ENCODE results near the gene PHLPP1.

The PHLPP1 gene

DNA sequence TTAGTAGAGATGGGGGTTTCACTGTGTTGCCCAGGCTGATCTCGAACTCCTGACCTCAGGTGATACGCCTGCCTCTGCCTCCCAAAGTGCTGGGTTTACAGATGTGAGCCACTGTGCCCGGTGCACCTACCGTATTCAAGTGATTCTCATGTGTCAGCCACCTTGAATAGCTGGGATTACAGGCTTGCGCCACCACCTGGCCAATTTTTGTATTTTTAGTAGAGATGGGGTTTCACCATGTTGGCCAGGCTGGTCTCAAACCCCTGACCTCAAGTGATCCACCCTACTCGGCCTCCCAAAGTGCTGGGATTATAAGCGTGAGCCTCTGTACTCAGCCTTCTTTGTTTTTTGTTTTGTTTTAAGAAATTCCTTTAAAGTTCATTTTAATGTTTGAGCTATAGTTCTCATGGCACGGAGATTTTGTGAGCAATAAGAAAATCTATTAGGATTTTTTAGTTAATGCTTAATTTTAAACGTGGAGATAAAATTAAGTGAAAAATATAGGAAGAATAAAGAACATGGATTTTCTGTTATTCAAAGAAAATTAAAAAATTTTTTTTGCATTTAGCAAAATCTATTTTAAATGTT is 242.6 kb downstream of the PHLPP1 start:
- Mint-ChIP-seq H3K27ac (no peak overlapping the region), H3K9me3 (no peaks in the 10 kb centered on the region), H3K36me3 (ENCODE audit: low read depth) (no peaks in the 10 kb centered on the region), H3K27me3 (ENCODE audit: low read depth) (no peaks in the 10 kb centered on the region), H3K4me1 (ENCODE audit: low read depth) (peaks cover 11% of the 10 kb centered on the region), H3K4me3 (no peak overlapping the region)

DNA sequence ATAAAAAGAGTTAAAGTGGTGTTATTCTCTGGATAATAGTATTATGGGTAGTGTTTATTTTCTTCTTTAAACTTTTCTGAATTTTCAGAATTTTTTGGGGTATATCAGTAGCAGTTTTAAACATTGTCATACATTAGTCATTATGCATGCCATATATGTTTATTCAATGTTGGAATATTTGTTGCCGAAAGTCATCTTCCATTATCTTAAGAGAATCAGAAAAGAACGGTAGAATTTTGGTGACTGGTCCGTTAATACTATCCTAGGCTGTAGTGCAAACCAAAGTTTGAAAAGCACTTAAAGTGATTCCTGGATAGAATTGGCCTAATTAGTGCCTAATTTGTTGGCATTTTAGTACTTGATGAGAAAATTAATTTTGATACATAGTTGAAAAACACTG is 244.1 kb downstream of the PHLPP1 start:
- Mint-ChIP-seq H3K27me3 (ENCODE audit: low read depth) (no peaks in the 10 kb centered on the region), H3K4me1 (ENCODE audit: low read depth) (peaks cover 4% of the 10 kb centered on the region), H3K27ac (no peak overlapping the region), H3K4me3 (no peak overlapping the region), H3K36me3 (ENCODE audit: low read depth) (no peaks in the 10 kb centered on the region), H3K9me3 (no peaks in the 10 kb centered on the region)

DNA sequence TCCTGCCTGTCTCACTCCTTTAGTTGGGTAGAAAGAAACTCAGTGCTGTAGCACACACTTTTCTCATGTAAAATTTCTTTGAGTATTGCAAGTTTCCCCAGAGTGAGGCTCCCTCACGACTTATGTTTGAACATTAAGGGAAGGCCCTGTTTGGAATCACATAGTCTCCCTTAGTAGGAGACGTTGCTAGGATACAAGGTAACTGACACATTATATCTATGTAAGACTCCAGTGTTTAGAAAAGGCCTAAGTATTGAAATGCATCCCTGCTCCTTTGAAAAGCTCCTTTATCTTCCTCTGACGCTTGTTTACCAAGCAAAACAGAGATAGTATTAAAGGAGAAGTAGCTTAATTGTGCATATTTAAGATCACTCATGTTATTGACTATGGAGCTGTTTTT is 248.2 kb downstream of the PHLPP1 start:
- no peak overlapping the region for H3K4me3 Mint-ChIP-seq
- no peaks in the 10 kb centered on the region for H3K9me3 Mint-ChIP-seq
- no peaks in the 10 kb centered on the region for H3K27me3 Mint-ChIP-seq (ENCODE audit: low read depth)

DNA sequence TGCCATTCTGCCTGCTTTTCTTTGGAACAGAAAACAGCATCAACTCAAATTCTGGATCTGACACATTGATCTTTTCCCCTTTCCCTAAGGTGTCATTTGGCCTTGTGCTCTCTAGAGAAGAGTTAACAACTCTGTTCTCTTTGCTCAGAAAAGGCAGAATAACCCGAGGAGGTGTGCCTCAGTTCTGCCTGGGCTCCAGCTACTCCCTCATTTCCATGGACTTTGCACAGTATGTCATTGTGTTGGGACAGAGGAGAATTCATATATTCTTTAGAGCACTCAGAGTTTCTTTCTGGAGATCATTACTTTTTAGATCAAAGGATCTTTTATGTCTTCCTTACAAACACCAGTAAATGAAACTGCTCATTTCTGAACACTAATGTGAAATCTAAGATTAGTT is 249.1 kb downstream of the PHLPP1 start:
- H3K27me3 Mint-ChIP-seq (ENCODE audit: low read depth), result no peaks in the 10 kb centered on the region
- no peak overlapping the region for H3K27ac Mint-ChIP-seq
- no peaks in the 10 kb centered on the region for H3K4me1 Mint-ChIP-seq (ENCODE audit: low read depth)
- H3K36me3 Mint-ChIP-seq (ENCODE audit: low read depth), result no peaks in the 10 kb centered on the region
- H3K9me3 Mint-ChIP-seq, result no peaks in the 10 kb centered on the region
- H3K4me3 Mint-ChIP-seq, result no peak overlapping the region

More for the DNA sequence above, 248.2 kb downstream of the PHLPP1 start:
- H3K4me1 Mint-ChIP-seq (ENCODE audit: low read depth), result no peaks in the 10 kb centered on the region
- H3K36me3 Mint-ChIP-seq (ENCODE audit: low read depth), result no peaks in the 10 kb centered on the region
- no peak overlapping the region for H3K27ac Mint-ChIP-seq

DNA sequence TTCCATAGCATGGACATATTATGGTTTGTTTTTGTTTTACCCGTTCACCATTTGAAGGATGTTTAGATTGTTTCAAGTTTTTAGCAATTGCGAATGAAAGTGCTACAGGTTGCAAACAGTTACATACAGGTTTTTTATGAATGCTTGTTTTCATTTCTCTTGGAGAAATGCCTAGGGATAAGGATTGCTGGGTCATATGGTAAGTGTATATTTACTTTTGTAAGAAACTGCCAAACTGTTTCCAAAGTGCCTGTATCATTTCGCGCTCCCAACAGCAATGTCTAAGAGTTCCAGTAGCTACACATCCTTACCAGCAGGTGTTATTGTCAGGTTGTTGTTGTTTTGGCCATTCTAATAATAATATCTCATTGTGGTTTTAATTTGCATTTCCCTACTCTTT is 251.7 kb downstream of the PHLPP1 start:
- Mint-ChIP-seq H3K27ac (no peak overlapping the region), H3K4me1 (ENCODE audit: low read depth) (no peaks in the 10 kb centered on the region), H3K9me3 (no peaks in the 10 kb centered on the region), H3K27me3 (ENCODE audit: low read depth) (no peaks in the 10 kb centered on the region), H3K4me3 (no peak overlapping the region), H3K36me3 (ENCODE audit: low read depth) (no peaks in the 10 kb centered on the region)

DNA sequence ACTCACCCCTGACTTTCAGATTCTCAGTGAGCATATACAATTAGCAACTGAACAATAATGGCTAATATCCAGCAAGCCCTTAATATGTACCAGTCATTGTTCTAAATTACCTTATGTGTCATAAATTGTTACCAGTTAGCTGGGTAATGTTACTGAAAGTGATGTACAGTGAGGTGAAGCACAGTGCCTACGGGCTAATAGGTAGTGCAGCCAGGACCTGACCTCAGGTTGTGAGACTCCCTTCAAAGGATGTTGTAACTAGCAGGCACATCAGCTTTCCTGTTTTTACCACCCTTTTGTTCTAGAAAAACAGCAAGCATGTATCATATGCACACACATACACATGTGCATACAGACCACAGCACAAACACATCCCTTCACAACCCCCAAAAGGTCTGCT is 258.3 kb downstream of the PHLPP1 start:
- Mint-ChIP-seq H3K4me1 (ENCODE audit: low read depth) (no peaks in the 10 kb centered on the region), H3K27ac (no peak overlapping the region), H3K27me3 (ENCODE audit: low read depth) (no peaks in the 10 kb centered on the region), H3K9me3 (no peaks in the 10 kb centered on the region), H3K36me3 (ENCODE audit: low read depth) (no peaks in the 10 kb centered on the region), H3K4me3 (no peak overlapping the region)

DNA sequence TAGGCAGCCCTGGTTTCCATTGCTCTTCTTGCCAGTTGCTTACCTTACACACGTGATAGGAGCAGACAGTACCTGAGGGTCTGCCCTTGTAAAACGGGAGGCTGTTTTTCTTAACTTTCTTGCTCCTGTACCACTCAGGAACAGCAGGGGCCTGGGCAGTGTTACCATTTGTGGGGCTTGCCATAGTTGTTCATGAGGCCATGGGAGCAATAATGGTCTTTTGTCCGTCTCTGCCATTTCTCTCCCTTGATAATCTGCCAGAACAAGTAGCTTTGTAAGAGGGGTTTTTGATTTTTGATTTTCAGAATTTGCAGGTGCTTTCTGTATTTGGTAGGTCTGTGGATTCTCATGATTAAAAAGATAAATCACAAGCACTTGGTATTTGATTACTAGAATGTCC is 259.0 kb downstream of the PHLPP1 start:
- Mint-ChIP-seq H3K27ac (no peak overlapping the region), H3K36me3 (ENCODE audit: low read depth) (no peaks in the 10 kb centered on the region), H3K4me3 (no peak overlapping the region), H3K4me1 (ENCODE audit: low read depth) (no peaks in the 10 kb centered on the region), H3K9me3 (no peaks in the 10 kb centered on the region), H3K27me3 (ENCODE audit: low read depth) (no peaks in the 10 kb centered on the region)

DNA sequence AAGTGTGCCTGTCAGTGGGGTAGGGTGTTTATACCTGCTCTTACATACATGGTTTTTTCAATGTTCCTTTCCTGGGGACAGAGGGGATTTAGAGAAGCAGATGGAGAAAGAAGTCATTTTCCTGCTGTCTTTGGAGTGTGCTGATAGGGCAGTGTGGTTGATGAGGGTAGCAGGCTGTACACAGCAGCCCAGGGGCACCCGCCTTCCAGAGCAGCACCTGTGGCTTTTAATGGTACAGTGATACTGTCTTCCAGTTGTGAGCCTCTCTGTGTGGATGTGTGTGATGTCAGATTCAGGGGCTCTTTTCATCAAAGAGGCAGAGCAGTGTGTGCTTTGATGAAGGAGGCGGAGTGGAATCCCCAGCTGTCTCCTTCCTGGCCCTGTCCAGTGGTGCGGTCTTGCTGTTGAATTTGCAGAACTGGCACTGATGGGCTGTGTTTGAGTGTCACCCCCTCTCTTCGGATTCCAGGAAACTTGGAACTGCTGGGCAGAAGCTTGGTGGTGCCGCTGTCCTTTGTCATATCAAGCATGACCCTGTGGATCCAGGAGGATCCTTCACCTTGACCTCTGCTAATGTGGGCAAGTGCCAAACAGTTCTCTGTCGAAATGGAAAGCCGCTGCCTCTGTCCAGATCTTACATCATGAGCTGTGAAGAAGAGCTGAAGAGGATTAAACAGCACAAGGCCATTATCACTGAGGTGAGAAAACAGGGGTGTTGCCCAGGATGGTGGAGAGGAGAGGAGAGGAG is 259.8 kb downstream of the PHLPP1 start:
- H3K36me3 Mint-ChIP-seq (ENCODE audit: low read depth), result no peaks in the 10 kb centered on the region
- no peaks in the 10 kb centered on the region for H3K9me3 Mint-ChIP-seq
- no peak overlapping the region for H3K27ac Mint-ChIP-seq

DNA sequence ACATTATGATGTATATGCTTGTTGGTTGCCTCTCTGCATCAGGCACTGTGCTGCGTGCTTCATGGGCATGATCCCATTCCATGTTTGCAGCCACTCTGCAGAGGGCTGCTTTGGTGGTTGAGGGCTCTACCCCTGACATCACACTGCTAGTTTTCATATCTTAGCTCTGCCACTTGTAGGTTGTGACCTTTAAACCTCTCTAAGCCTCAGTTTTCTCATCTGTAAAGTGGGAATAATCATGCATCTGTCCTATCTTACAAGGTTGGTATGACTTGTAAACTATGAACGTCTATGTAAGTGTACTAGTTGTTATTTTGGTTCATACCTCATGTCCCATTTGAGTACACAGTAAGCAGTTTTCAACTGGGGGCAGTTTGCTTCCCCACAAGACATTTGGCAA is 260.4 kb downstream of the PHLPP1 start:
- Mint-ChIP-seq H3K4me3 (no peak overlapping the region), H3K4me1 (ENCODE audit: low read depth) (no peaks in the 10 kb centered on the region), H3K27ac (no peak overlapping the region), H3K9me3 (no peaks in the 10 kb centered on the region), H3K27me3 (ENCODE audit: low read depth) (no peaks in the 10 kb centered on the region), H3K36me3 (ENCODE audit: low read depth) (no peaks in the 10 kb centered on the region)

More for the DNA sequence above, 259.8 kb downstream of the PHLPP1 start:
- Mint-ChIP-seq H3K4me1 (ENCODE audit: low read depth) (no peaks in the 10 kb centered on the region), H3K4me3 (no peak overlapping the region), H3K27me3 (ENCODE audit: low read depth) (no peaks in the 10 kb centered on the region)

DNA sequence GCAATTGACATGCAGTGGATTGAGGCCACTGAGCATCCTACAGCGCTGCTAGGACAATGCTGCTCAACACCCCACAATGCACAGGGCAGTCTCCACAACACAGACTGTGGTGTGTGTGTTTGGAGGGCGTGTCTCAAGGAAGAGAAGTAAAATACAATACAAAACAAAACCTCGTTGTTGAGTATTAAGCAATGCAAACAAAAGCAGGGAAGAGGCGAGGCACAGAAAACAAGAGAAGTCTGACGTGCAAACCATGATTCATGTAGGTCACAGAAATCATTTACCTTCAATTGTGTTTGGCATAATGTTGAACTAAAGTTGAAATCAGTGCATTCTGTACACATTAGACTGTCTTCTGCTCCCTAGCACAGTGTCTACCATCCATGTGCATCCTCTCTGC is 260.9 kb downstream of the PHLPP1 start:
- H3K9me3 Mint-ChIP-seq, result no peaks in the 10 kb centered on the region

DNA sequence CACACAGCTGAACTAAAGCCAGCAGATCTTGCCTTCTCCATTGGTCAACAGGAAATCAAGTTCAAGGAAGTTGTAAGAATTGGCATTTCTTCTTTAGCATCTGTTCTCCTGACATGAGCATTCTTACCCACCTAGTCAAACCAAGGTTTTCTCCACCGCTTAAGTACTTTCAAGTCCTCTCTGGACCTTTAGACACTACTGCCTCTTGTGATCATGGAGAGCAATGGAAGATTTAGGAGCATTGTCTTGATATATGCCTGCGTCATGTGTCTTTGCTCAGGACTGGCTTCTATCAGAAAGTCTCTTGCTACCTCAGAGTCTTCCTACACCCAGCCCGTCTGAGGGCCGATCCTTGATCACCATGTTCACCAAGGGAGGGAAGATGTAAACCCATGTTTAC is 262.2 kb downstream of the PHLPP1 start:
- Mint-ChIP-seq H3K4me3 (no peak overlapping the region), H3K9me3 (no peaks in the 10 kb centered on the region), H3K4me1 (ENCODE audit: low read depth) (peaks cover 2% of the 10 kb centered on the region), H3K36me3 (ENCODE audit: low read depth) (no peaks in the 10 kb centered on the region), H3K27me3 (ENCODE audit: low read depth) (no peaks in the 10 kb centered on the region), H3K27ac (no peak overlapping the region)

More for the DNA sequence above, 260.9 kb downstream of the PHLPP1 start:
- H3K4me1 Mint-ChIP-seq (ENCODE audit: low read depth), result no peaks in the 10 kb centered on the region
- H3K4me3 Mint-ChIP-seq, result no peak overlapping the region
- H3K27ac Mint-ChIP-seq, result no peak overlapping the region
- no peaks in the 10 kb centered on the region for H3K36me3 Mint-ChIP-seq (ENCODE audit: low read depth)
- H3K27me3 Mint-ChIP-seq (ENCODE audit: low read depth), result no peaks in the 10 kb centered on the region

DNA sequence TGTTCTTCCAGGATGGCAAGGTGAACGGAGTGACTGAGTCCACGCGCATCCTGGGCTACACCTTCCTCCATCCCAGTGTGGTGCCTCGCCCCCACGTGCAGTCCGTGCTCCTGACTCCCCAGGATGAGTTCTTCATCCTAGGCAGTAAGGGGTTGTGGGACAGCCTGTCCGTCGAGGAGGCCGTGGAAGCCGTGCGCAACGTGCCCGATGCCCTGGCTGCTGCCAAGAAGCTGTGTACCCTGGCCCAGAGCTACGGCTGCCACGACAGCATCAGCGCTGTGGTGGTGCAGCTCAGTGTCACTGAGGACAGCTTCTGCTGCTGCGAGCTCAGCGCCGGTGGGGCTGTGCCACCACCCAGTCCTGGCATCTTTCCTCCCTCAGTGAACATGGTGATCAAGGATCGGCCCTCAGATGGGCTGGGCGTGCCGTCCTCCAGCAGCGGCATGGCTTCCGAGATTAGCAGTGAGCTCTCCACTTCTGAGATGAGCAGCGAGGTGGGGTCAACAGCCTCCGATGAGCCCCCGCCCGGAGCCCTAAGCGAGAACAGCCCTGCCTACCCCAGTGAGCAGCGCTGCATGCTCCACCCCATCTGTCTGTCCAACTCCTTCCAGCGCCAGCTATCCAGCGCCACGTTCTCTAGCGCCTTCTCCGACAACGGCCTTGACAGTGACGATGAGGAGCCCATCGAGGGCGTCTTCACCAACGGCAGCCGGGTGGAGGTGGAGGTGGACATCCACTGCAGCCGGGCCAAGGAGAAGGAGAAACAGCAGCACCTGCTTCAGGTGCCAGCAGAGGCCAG is 263.1 kb downstream of the PHLPP1 start:
- Mint-ChIP-seq H3K27ac (no peak overlapping the region), H3K9me3 (no peaks in the 10 kb centered on the region)

DNA sequence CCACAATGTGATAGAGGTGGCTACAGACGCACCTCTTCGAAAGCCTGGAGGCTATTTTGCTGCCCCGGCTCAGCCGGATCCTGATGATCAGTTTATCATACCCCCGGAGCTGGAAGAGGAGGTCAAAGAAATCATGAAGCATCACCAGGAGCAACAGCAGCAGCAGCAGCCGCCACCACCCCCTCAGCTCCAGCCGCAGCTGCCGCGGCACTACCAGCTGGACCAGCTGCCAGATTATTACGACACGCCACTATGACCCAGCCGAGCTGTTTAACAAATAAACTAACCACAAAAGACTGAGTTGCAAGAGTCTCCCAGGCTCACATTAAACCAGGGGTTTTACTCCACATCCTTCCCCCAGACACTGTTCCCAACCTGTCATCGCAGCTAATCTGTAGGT is 263.8 kb downstream of the PHLPP1 start:
- peaks cover 6% of the 10 kb centered on the region for H3K4me1 Mint-ChIP-seq (ENCODE audit: low read depth)
- H3K27me3 Mint-ChIP-seq (ENCODE audit: low read depth), result no peaks in the 10 kb centered on the region
- no peaks in the 10 kb centered on the region for H3K9me3 Mint-ChIP-seq
- no peak overlapping the region for H3K4me3 Mint-ChIP-seq
- no peak overlapping the region for H3K27ac Mint-ChIP-seq
- H3K36me3 Mint-ChIP-seq (ENCODE audit: low read depth), result no peaks in the 10 kb centered on the region

More for the DNA sequence above, 263.1 kb downstream of the PHLPP1 start:
- Mint-ChIP-seq H3K4me1 (ENCODE audit: low read depth) (peaks cover 6% of the 10 kb centered on the region), H3K27me3 (ENCODE audit: low read depth) (no peaks in the 10 kb centered on the region), H3K4me3 (no peak overlapping the region), H3K36me3 (ENCODE audit: low read depth) (no peaks in the 10 kb centered on the region)

DNA sequence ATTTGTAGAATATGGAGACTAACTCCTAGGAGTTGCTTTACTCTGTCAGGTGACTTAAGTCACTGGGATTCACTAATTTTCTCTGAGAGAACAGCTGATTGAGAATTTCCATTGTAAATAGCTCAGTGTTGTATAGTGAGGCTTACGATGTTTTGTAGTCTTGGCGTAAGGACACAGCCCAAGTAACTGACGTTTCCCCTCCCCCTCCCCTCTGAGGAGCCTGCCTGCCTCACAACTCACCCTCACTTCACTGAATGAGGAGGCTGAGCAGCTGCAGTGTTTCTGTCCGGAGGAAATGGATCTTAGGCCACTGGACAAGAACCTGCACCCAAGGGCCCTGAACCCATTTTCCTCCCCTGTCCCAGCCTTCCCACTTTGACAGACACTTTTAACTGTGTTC is 264.6 kb downstream of the PHLPP1 start:
- peaks cover 6% of the 10 kb centered on the region for H3K4me1 Mint-ChIP-seq (ENCODE audit: low read depth)

DNA sequence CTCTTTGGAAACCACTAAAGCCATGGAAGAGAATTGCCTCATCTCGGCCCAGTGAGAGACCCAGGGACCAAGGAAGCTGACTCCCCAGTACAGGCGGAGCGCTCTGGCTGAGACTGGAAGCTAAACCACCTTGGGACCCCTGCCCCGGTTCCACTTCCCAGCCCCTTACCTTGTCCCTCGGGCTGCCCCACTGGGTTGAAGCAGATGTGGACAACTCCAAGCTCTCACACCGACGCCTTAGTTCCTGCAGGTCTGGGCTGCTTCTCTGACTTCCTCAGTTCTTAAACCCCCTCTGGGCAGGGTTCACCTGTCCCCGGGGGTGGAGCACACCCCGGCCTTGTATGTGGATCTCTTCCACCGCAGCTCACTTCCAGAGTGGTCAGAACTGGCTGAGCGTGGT is 266.2 kb downstream of the PHLPP1 start:
- H3K27ac Mint-ChIP-seq, result no peak overlapping the region
- no peaks in the 10 kb centered on the region for H3K9me3 Mint-ChIP-seq
- H3K27me3 Mint-ChIP-seq (ENCODE audit: low read depth), result no peaks in the 10 kb centered on the region

More for the DNA sequence above, 264.6 kb downstream of the PHLPP1 start:
- Mint-ChIP-seq H3K27ac (no peak overlapping the region), H3K27me3 (ENCODE audit: low read depth) (no peaks in the 10 kb centered on the region), H3K4me3 (no peak overlapping the region), H3K9me3 (no peaks in the 10 kb centered on the region), H3K36me3 (ENCODE audit: low read depth) (no peaks in the 10 kb centered on the region)

More for the DNA sequence above, 266.2 kb downstream of the PHLPP1 start:
- H3K36me3 Mint-ChIP-seq (ENCODE audit: low read depth), result no peaks in the 10 kb centered on the region
- peaks cover 6% of the 10 kb centered on the region for H3K4me1 Mint-ChIP-seq (ENCODE audit: low read depth)
- no peak overlapping the region for H3K4me3 Mint-ChIP-seq

Data from T-helper 1 cell treated with Interleukin-12 subunit alpha and Interleukin-12 subunit beta and Interleukin-4 antibody, amounts not matched to agents 30 μg/mL and 1 μg/mL, for 36 hours (primary cell).